GM21447 (cell line): ENCODE data around the gene ECI2.
A peak's percentile ranks its signal among the peaks of the same experiment; 100 is the strongest.
"Not testable (repeated sequence)": the region's sequence is repeated elsewhere in the genome, so short reads cannot be mapped to it uniquely, and the experiment has no call there.

Experiments
- ATAC-seq: cut with Tn5 transposase; IDR thresholded peaks from one replicate; pipeline ENCODE4 v1.9.1; 2021; ENCODE audit not compliant: unreplicated experiment

Gene ECI2

GRCh38 chr6:4139272-4139671 lies 3.9 kb upstream of the ECI2 start:
- no peak for ATAC-seq

- ATAC-seq: no peak
Observed at GRCh38 chr6:4138186-4138585, 2.8 kb upstream of the ECI2 start.

- ATAC-seq: no peak
Observed at GRCh38 chr6:4136354-4136831, 1.0 kb upstream of the ECI2 start.

DNA sequence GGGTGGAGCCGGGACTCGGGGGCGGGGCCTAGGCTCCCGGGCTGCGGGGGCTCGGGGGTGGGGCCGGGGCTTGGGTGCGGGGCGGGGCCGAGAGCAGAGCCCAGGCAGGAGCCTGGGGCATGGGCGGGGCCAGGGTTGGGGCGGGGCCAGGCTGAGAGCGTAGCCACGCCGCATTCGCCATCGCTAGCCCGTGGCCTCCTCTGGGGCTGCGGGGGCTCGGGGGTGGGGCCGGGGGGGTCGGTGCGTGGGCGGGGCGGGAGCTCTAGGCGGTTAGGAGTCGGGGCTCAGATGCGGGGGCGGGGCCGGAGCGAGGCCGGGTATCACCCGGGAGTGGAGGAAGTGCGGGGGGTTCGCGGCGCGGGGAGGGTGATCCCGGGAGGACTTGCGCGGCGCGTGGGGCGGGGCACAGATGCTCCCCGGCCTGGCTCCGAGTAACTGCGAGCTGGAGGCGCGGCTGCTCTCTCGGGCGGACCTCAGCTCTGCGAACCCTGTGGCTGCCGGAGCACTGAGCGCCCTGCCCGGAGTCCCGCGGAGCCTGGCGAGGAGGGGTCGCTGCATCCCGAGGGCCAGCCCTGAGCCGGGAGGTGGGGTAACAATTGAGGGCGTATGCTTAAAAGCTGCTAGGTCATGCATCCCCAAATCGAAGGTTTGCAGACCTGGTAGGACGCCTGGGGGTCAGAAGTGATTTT lies 434 bp upstream of the ECI2 start:
- peak; percentile 51 for ATAC-seq

DNA sequence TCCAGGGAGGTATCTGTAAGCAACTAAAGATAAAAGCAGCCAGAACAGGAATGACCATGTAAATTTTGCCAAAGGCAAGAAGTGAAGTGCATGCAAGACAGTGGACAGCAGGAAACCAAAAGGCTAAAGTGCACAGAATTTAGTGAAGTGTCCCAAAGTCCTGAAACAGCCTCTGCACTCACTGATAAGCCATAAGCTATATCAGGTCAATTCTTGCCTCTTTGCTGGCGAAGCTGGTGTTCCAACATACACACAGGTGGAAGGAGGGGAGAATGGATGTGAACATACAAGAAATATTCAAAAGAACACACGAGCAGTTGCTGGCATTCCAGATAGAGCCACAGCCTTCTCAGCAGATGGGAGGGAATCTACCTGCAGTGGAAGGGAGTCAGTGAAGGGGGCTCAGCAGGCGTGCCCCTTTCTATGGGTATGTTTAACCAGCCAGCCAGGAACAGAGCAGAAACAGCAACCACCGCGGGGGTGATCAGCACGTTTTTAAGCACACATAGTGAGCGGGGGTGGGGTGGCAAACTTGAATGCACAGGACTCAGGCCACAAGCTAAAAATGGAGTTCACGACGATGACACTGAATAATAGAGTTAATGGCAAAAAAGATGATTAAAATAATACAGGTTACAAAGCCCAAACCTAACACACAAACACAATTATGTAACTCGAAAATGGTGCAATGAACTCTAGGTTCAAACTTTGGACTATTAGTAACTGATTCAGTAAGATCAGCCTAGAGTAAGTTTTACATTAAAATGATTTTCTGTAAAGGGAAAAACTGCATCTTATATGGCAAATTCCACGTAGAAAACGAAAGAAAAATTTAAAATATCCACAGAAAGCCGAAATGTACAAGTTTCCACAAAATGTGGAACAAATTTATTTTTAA lies 1.2 kb downstream of the ECI2 start:
- no peak for ATAC-seq

DNA sequence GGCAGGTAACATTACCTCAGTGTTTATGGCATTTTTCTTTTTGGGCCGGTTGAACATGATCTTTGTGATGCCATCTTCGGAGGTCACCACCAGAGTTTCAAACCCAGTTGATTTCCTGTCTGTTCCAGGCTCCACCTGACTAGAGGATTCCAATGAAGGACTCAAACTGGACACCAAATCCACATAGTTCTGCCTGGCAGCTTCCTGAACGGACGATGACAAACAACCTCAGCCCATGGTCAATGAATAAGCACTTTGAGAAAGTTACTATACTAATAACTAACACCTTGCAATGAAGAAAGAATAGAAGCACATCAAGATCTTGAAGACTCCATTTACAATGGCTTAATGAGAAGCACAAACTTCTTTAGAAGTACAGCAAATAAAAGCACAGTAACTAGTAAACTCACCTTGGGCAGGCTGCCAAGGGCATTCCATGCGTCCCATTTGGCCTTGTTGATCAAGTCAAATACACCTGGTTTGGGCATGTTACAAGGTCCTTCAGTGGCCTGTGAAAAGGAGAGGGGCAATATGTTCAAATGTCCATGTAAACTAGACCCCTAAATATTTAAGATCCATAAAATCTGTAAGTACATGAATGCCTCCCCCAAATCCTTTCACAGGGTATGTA lies 4.9 kb downstream of the ECI2 start:
- no peak for ATAC-seq

DNA sequence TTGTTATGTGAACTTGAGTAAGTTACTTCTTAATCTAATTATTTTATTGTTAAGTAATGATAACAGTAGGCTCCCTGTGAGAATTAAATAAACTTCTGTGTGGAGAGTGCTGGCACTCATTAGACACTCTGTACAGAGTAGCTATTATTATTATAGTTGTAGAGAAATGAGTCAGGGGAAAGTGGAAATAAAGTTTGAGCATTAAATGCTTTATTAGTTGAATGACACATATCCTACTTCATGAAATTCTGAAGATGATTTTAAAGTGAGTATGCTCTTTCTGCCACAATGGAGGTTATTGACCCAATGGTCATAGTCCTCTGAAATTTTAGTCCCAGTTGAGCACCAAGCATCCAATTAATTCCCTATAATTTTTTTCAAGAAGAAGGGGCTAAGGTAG lies 5.9 kb downstream of the ECI2 start:
- no peak for ATAC-seq

GRCh38 chr6:4128748-4129147 lies 6.6 kb downstream of the ECI2 start:
- no peak for ATAC-seq

- ATAC-seq: no peak
Observed at GRCh38 chr6:4128072-4128471, 7.3 kb downstream of the ECI2 start.

DNA sequence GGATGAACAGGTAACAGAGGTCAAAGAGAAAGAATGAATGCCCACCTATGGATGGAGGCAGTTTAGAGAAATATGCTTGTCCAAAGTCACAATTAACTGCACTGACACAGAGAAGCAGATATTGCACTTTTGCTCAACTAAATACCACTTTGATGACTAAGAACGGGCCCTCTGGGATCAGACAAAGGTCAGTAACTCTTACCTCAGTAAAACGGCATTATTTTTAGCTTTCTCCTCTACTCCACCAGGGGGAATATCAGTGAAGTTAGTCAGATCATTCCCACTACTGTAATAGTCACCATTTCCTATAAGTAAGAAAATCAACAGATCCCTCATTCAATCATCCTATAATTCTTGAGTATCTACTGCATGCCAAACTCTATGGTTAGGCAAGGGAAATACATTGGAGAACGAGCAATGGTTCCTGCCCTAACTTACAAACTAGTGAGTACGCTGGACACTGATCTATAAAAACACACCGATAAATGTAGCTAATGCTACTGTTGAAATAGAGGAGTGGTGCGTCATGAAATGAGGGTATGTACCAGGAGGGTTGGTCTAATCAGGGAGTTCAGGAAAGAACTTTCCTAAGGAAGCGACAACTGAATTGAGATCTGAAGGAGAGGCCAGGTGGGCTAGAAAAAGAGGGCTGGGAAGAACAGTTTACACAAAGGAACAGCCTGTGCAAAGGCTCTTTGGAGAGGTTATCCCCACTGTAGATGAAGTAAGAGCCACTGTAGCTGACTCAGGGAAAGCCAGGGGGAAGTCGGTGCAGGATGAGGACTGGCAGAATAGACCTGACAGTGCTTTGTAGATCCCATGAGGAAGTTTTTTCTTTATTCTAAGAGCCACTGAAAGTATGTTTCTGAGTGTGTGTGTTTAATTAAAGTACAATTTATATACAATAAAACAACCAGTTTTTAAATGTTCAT lies 9.2 kb downstream of the ECI2 start:
- ATAC-seq: no peak

GRCh38 chr6:4125500-4125899 lies 9.9 kb downstream of the ECI2 start:
- no peak for ATAC-seq

GRCh38 chr6:4124351-4124750 lies 11.0 kb downstream of the ECI2 start:
- no peak for ATAC-seq

GRCh38 chr6:4115741-4116140 lies 19.6 kb downstream of the ECI2 start:
- no peak for ATAC-seq

- ATAC-seq: no peak
Observed at GRCh38 chr6:4114123-4114522, 21.3 kb downstream of the ECI2 start.

DNA sequence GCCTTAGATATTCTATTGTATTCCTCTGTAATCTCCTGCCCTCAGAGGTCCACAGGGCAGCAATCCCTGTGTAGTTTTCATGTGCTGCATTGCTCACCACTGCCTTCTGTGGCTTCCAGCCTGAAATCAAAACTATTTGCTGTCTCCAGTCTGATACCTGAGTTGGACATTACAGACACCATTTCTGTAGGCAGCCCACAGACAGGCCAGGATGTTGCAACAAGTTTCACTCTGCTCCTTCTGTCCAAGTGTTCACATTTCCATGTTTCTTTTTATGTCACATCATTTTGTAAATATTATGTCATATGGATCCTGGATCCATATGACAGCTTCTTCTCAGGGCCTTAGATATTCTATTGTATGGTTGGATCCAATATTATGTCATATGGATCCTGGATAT lies 21.7 kb downstream of the ECI2 start:
- no peak for ATAC-seq

GRCh38 chr6:4112366-4112765 lies 23.0 kb downstream of the ECI2 start:
- no peak for ATAC-seq

DNA sequence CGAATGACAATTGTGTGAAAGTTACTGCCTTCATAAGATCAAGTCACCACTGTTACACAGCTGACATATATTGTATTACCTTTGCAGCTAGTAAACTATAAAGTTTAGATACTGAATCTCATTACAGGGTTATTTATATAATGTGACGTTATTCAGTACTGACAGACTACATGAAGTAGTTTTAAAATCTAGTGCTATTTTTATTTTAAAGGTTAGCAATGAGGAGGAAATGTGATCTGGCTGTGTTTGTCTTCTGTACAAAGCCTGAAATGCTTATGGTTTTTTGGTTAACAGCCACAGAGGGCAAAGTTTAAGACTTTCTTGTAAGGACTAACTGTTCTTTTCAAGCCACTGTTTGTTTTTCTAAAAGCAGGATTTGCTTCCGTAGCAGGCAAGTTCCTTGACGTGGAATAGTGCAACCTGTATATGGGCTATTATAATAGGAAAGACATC lies 26.0 kb downstream of the ECI2 start:
- not testable (repeated sequence) for ATAC-seq

DNA sequence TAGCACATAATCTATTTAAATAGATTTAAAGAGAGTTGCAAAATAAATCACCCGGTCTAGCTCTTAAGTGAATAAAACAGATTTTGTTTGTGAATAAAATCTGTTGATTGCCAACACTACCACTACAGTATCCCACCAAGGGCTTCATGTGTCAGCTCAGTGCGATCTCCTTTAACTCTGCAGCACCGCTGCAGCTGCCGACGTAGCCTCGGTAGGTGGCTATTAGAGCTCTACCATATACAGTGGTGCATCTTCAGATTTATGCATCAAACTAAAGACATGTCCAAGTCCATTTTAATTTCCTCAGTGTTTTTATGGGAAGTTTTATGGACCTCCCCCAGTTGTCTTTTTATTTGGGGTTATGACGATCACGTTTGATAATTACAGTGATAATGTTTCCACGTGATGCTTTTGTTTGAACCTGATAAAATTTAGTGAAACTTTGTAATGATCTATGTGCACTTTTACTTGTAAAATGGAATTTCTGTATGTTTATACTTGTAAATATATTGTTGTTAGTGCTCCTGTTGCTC lies 26.7 kb downstream of the ECI2 start:
- no peak for ATAC-seq

- ATAC-seq: no peak
Observed at GRCh38 chr6:4107873-4108272, 27.5 kb downstream of the ECI2 start.

DNA sequence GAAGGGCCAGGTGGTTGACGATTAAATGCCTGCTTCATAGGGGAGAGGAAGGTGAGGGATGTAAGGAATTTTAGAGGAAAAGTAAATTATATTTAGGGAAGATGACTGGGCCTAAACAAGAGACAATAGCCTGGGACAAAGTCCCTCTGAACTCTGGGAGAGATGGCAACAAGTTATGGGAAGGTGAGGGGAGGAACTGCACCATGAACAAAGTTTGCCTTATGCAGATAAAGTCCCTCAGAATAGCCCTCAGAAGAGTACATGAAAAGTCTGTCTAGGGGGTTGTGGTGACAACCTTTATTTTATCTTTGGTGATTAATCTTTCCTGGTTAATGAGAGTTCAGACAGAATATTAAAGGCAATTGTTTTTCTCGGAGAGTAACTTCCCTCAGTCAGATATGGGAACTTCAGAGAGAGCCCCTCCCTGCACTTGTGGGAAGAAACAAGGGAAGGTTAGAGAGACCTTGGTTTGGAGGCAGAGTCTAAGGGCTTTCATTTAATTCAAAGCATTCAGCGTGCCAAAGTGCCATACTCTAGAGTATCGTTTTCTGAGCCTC lies 29.3 kb downstream of the ECI2 start:
- no peak for ATAC-seq
